K562 (cell line): ENCODE data around the gene ORM1.

Source experiments
- EP300 ChIP-seq: IDR thresholded peaks from 2 replicates; pipeline ENCODE4 v1.6.1; 2012; ENCODE audit warnings: low read length, improper control_type of control experiment
- GATA2 ChIP-seq: sonication (generic); formaldehyde crosslinking; IDR thresholded peaks from 2 replicates; pipeline ENCODE4 v1.4.0; 2020; ENCODE audit warnings: mild to moderate bottlenecking, missing genetic modification reagents
- JUND ChIP-seq, 2 experiments: IDR thresholded peaks; 2 replicates in 1 of 2; 3 replicates in 1 of 2; pipeline ENCODE4 v1.6.1; 2011; ENCODE audit warnings: borderline replicate concordance in 2 of 2, low read depth in 2 of 2, low read length in 2 of 2, improper control_type of control experiment in 1 of 2, missing biosample characterization in 1 of 2, missing genetic modification characterization in 1 of 2, missing genetic modification reagents in 1 of 2
- RAD21 ChIP-seq, 2 experiments: fragments of 250-450 bp in 1 of 2; fragments of 450-650 bp in 1 of 2; sonication (Bioruptor Pico) in 1 of 2; formaldehyde crosslinking in 1 of 2; IDR thresholded peaks in 1 of 2; conservative IDR thresholded peaks in 1 of 2; 2 replicates each; pipeline versions ENCODE4 v1.4.0 to v1.8.0; 2020 to 2022; ENCODE audit warnings: mild to moderate bottlenecking in 2 of 2, moderate library complexity in 1 of 2
- RBM39 ChIP-seq: fragments of 200-400 bp; formaldehyde crosslinking; optimal IDR thresholded peaks from 2 replicates; pipeline ENCODE3; 2018; ENCODE audit warnings: low read depth, low read length
- SMC3 ChIP-seq: conservative IDR thresholded peaks from 2 replicates; pipeline ENCODE4 v1.6.1; 2011; ENCODE audit warnings: low read depth, low read length, improper control_type of control experiment; ENCODE audit not compliant: insufficient read depth
- TAF1 ChIP-seq: IDR thresholded peaks from 2 replicates; pipeline ENCODE4 v1.6.1; 2011; ENCODE audit warnings: mild to moderate bottlenecking, low read length, moderate library complexity; ENCODE audit not compliant: insufficient read depth, control insufficient read depth, severe bottlenecking; ENCODE audit errors: extremely low read depth

GRCh38 chr9:114375386-114376175 lies 52.7 kb downstream of the ORM1 start:
- TF ChIP-seq RAD21 (CRISPR knock-in tag; conservative IDR thresholded peaks at IDR 0.05 in 1 of 2, IDR thresholded peaks at IDR 0.05 in 1 of 2) (no peak), EP300 (no peak), JUND (IDR thresholded peaks at IDR 0.05; ENCODE audit: borderline replicate concordance, low read depth, low read length) (no peak), JUND (tag; IDR thresholded peaks at IDR 0.05; ENCODE audit: borderline replicate concordance, low read depth, low read length) (no peak), GATA2 (no peak), RBM39 (no peak), SMC3 (no peak), TAF1 (no peak)
